Osteoblast (primary cell): ENCODE results near the gene PPARG. TPM values are rescaled to one million over a fixed set of nuclear protein-coding genes. Genes with fewer than 3 reads are reported as not detected.

ENCODE experiments used
- DNase-seq: peaks from one replicate; pipeline ENCODE4 v3.0.0; 2011; ENCODE audit warnings: low spot score, mixed read lengths; ENCODE audit not compliant: insufficient read length; ENCODE audit errors: missing footprints
- H2AFZ ChIP-seq: 2 replicates; pipeline ENCODE4 v1.6.0; 2011; ENCODE audit warnings: mild to moderate bottlenecking, low read length
- H3K27ac ChIP-seq: 2 replicates; pipeline ENCODE4 v1.5.1; 2011; ENCODE audit warnings: mild to moderate bottlenecking, low read depth, low read length, moderate library complexity
- H3K27me3 ChIP-seq: 2 replicates; pipeline ENCODE4 v1.6.0; 2012; ENCODE audit warnings: mild to moderate bottlenecking, control low read depth, inconsistent platforms, low read length, moderate library complexity; ENCODE audit not compliant: insufficient read depth
- H3K36me3 ChIP-seq: 2 replicates; pipeline ENCODE4 v1.5.1; 2011; ENCODE audit warnings: mild to moderate bottlenecking, low read length, control low read depth, moderate library complexity; ENCODE audit not compliant: insufficient read depth
- H3K4me1 ChIP-seq: 2 replicates; pipeline ENCODE4 v1.5.1; 2011; ENCODE audit warnings: mild to moderate bottlenecking, low read length, control low read depth, moderate library complexity; ENCODE audit not compliant: insufficient read depth
- H3K4me2 ChIP-seq: 2 replicates; pipeline ENCODE4 v1.6.0; 2011; ENCODE audit warnings: mild to moderate bottlenecking, low read length; ENCODE audit not compliant: insufficient read depth
- H3K4me3 ChIP-seq: fragments of 200-600 bp; sonication (generic); 3 replicates; pipeline ENCODE4 v1.5.1; 2012; ENCODE audit warnings: mild to moderate bottlenecking, low read length, inconsistent platforms; ENCODE audit not compliant: insufficient read depth
- H3K79me2 ChIP-seq: 2 replicates; pipeline ENCODE4 v1.6.0; 2012; ENCODE audit warnings: mild to moderate bottlenecking, low read length, control low read depth, inconsistent platforms; ENCODE audit not compliant: insufficient read depth
- H3K9me3 ChIP-seq: 2 replicates; pipeline ENCODE4 v1.5.1; 2011; ENCODE audit warnings: low read depth, low read length, control low read depth
- H4K20me1 ChIP-seq: 2 replicates; pipeline ENCODE4 v1.6.0; 2012; ENCODE audit warnings: mild to moderate bottlenecking, low read length, control low read depth; ENCODE audit not compliant: insufficient read depth
- CTCF ChIP-seq: IDR thresholded peaks from 2 replicates; pipeline ENCODE4 v1.5.1; 2011; ENCODE audit warnings: mild to moderate bottlenecking, low read depth, low read length, moderate library complexity; ENCODE audit errors: extremely low read depth
- total RNA-seq: library from RNA; depleted of rRNA; stranded (reverse); fragments of >200 nt; gene quantifications from 2 replicates; pipeline ENCODE4 v1.2.3, GENCODE V29; 2012

PPARG gene
- total RNA-seq, 1 donor: 7.2 TPM

GRCh38 chr3:12300137-12300536 lies 11.3 kb downstream of the PPARG start:
- H3K36me3 ChIP-seq: no peaks in the 10 kb centered on the region
- DNase-seq: no peak
- no peak for TF ChIP-seq CTCF
- peaks cover 8% of the 10 kb centered on the region for H3K4me1 ChIP-seq
- H3K4me2 ChIP-seq: no peak overlapping the region
- no peak overlapping the region for H2AFZ ChIP-seq
- H3K27me3 ChIP-seq: no peaks in the 10 kb centered on the region
- H3K9me3 ChIP-seq: no peaks in the 10 kb centered on the region
- no peaks in the 10 kb centered on the region for H4K20me1 ChIP-seq
- peaks cover 4% of the 10 kb centered on the region for H3K79me2 ChIP-seq
- H3K4me3 ChIP-seq: no peak overlapping the region
- H3K27ac ChIP-seq: no peak overlapping the region

DNA sequence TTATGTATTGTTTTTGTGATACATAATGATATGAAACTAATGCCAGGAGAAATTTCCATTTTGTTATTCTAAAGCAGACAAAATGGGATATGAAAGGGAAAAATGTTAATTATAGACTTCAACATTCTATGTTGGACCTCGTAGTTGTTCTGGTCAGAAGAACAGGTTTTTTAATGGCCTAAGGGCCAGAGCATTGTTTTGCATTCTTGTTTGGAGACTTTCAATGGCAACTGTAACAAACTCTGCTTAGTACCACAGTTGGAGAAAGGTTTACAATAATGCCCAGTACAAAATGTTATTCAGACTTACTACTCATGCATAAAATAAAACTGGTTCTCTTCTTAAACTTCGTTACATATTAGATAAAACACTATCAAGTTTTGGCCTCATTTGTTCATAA lies 12.2 kb downstream of the PPARG start:
- Histone ChIP-seq H3K4me2 (no peak overlapping the region), H3K9me3 (no peaks in the 10 kb centered on the region)

GRCh38 chr3:12301513-12301912 lies 12.6 kb downstream of the PPARG start:
- Histone ChIP-seq H2AFZ (no peak overlapping the region), H3K4me1 (peaks cover 8% of the 10 kb centered on the region), H3K9me3 (no peaks in the 10 kb centered on the region), H3K79me2 (peaks cover 2% of the 10 kb centered on the region), H3K4me2 (no peak overlapping the region), H3K36me3 (no peaks in the 10 kb centered on the region), H3K27ac (no peak overlapping the region), H3K4me3 (no peak overlapping the region), H3K27me3 (no peaks in the 10 kb centered on the region), H4K20me1 (no peaks in the 10 kb centered on the region)
- no peak for TF ChIP-seq CTCF
- DNase-seq: no peak

More for the DNA sequence above, 12.2 kb downstream of the PPARG start:
- H3K4me1 ChIP-seq: peaks cover 8% of the 10 kb centered on the region
- no peaks in the 10 kb centered on the region for H3K27me3 ChIP-seq
- DNase-seq: no peak
- H3K79me2 ChIP-seq: peaks cover 4% of the 10 kb centered on the region
- TF ChIP-seq CTCF: no peak
- H3K27ac ChIP-seq: no peak overlapping the region
- no peak overlapping the region for H2AFZ ChIP-seq
- no peaks in the 10 kb centered on the region for H3K36me3 ChIP-seq
- H4K20me1 ChIP-seq: no peaks in the 10 kb centered on the region
- H3K4me3 ChIP-seq: no peak overlapping the region

GRCh38 chr3:12302564-12302963 lies 13.7 kb downstream of the PPARG start:
- H4K20me1 ChIP-seq: no peaks in the 10 kb centered on the region
- no peak for DNase-seq

More at GRCh38 chr3:12302564-12302963, 13.7 kb downstream of the PPARG start:
- no peak overlapping the region for H3K4me2 ChIP-seq
- no peaks in the 10 kb centered on the region for H3K27me3 ChIP-seq
- no peaks in the 10 kb centered on the region for H3K36me3 ChIP-seq
- no peak for TF ChIP-seq CTCF
- H3K9me3 ChIP-seq: no peaks in the 10 kb centered on the region
- H3K27ac ChIP-seq: no peak overlapping the region
- H2AFZ ChIP-seq: no peak overlapping the region
- H3K79me2 ChIP-seq: peaks cover 2% of the 10 kb centered on the region
- H3K4me1 ChIP-seq: peaks cover 13% of the 10 kb centered on the region
- H3K4me3 ChIP-seq: no peak overlapping the region
